ENCODE measurements around the gene UBXN6.

GRCh38 chr19:4413588-4413987, 44.0 kb downstream of the UBXN6 start:
- TF ChIP-seq CTCF (IDR thresholded peaks at IDR 0.05) (no peak), POLR2A (IDR thresholded peaks at IDR 0.05) (no peak), EP300 (IDR thresholded peaks at IDR 0.05) (no peak)
